Fibroblast of lung (primary cell): ENCODE measurements around the gene INSIG2. TPM values are rescaled to one million over a fixed set of nuclear protein-coding genes. Genes with fewer than 3 reads are reported as not detected.
A peak's percentile ranks its signal among the peaks of the same experiment; 100 is the strongest.

Experiments used
- DNase-seq, 2 donors: peaks; one replicate each; pipeline versions ENCODE4 v3.0.0 to v3.0.0-alpha.2; 2010; ENCODE audit warnings: low read depth in 2 of 2
- H2AFZ ChIP-seq: 2 replicates; pipeline ENCODE4 v1.5.1; 2012; ENCODE audit warnings: low read length, control low read depth, inconsistent platforms
- H3K27ac ChIP-seq: 2 replicates; pipeline ENCODE4 v1.5.1; 2011; ENCODE audit warnings: low read length, control low read depth; ENCODE audit not compliant: insufficient read depth
- H3K27me3 ChIP-seq: 2 replicates; pipeline ENCODE4 v1.5.1; 2011; ENCODE audit warnings: mild to moderate bottlenecking, low read length; ENCODE audit not compliant: control insufficient read depth, insufficient read depth
- H3K36me3 ChIP-seq: 2 replicates; pipeline ENCODE4 v1.5.1; 2011; ENCODE audit warnings: low read length; ENCODE audit not compliant: control insufficient read depth, insufficient read depth
- H3K4me1 ChIP-seq: 2 replicates; pipeline ENCODE4 v1.5.1; 2011; ENCODE audit warnings: low read length; ENCODE audit not compliant: control insufficient read depth, insufficient read depth; ENCODE audit errors: extremely low read depth
- H3K4me2 ChIP-seq: 2 replicates; pipeline ENCODE4 v1.5.1; 2011; ENCODE audit warnings: low read length, control low read depth; ENCODE audit not compliant: insufficient read depth; ENCODE audit errors: extremely low read depth
- H3K4me3 ChIP-seq, 4 experiments: fragments of 200-600 bp in 1 of 4; sonication (generic) in 1 of 4; replicated peaks in 1 of 4; 2 replicates each; pipeline ENCODE4 v1.5.1; 2011 to 2016; ENCODE audit warnings: low read length in 4 of 4, low read depth in 3 of 4, mild to moderate bottlenecking in 3 of 4, control low read depth in 2 of 4, inconsistent platforms in 1 of 4, mixed read lengths in 1 of 4; ENCODE audit not compliant: insufficient read depth in 1 of 4; ENCODE audit errors: control extremely low read depth in 1 of 4
- H3K79me2 ChIP-seq: 2 replicates; pipeline ENCODE4 v1.5.1; 2012; ENCODE audit warnings: mild to moderate bottlenecking, low read length, inconsistent platforms; ENCODE audit not compliant: control insufficient read depth, insufficient read depth
- H3K9ac ChIP-seq: 2 replicates; pipeline ENCODE4 v1.5.1; 2011; ENCODE audit warnings: mild to moderate bottlenecking, low read length, control low read depth; ENCODE audit not compliant: insufficient read depth
- H3K9me3 ChIP-seq: 2 replicates; pipeline ENCODE4 v1.5.1; 2012; ENCODE audit warnings: low read depth, low read length; ENCODE audit not compliant: control insufficient read depth, insufficient read depth
- H4K20me1 ChIP-seq: 2 replicates; pipeline ENCODE4 v1.5.1; 2011; ENCODE audit warnings: low read length; ENCODE audit not compliant: control insufficient read depth, insufficient read depth; ENCODE audit errors: extremely low read depth
- CTCF ChIP-seq, 2 donors: IDR thresholded peaks in 1 of 2; conservative IDR thresholded peaks in 1 of 2; 1 replicate in 1 of 2; 2 replicates in 1 of 2; pipeline ENCODE4 v1.5.1; 2011 to 2012; ENCODE audit warnings: low read length in 2 of 2, control low read depth in 1 of 2, inconsistent platforms in 1 of 2, low read depth in 1 of 2, mild to moderate bottlenecking in 1 of 2
- EZH2 ChIP-seq: IDR thresholded peaks from 2 replicates; pipeline ENCODE4 v1.5.1; 2012; ENCODE audit warnings: low read length, control low read depth, mild to moderate bottlenecking; ENCODE audit errors: missing control alignments
- polyA plus RNA-seq, 2 donors: library from polyadenylated mRNA; depleted of rRNA in 1 of 2; stranded (reverse) in 1 of 2; unstranded in 1 of 2; fragments of >200 nt; gene quantifications; 2 replicates each; pipeline ENCODE4 v1.2.1, GENCODE V29; 2011 to 2012; ENCODE audit warnings: missing spikeins in 1 of 2
- total RNA-seq: library from RNA; depleted of rRNA; stranded (reverse); fragments of >200 nt; gene quantifications from 2 replicates; pipeline ENCODE4 v1.2.1, GENCODE V29; 2014

The INSIG2 gene
- total and polyA plus RNA-seq, 2 donors (not counting 1 experiment from before 2014, with no cell fraction given): 9.9 to 31.1 TPM

GRCh38 chr2:118124288-118124891 is 36.1 kb downstream of the INSIG2 start:
- H3K27ac ChIP-seq: peak overlapping the region; percentile 6
- no peaks in the 10 kb centered on the region for H3K79me2 ChIP-seq
- H3K27me3 ChIP-seq: no peaks in the 10 kb centered on the region
- no peak overlapping the region for H3K4me2 ChIP-seq
- H3K9me3 ChIP-seq: no peaks in the 10 kb centered on the region
- no peak overlapping the region for H3K9ac ChIP-seq
- no peaks in the 10 kb centered on the region for H3K36me3 ChIP-seq
- H2AFZ ChIP-seq: no peak overlapping the region
- H3K4me3 ChIP-seq: no peak overlapping the region
- H3K4me1 ChIP-seq: peaks cover 2% of the 10 kb centered on the region
- TF ChIP-seq CTCF (conservative IDR thresholded peaks at IDR 0.05 in 1 of 2, IDR thresholded peaks at IDR 0.05 in 1 of 2; ENCODE audit: low read depth in 1 of 2, low read length in 2 of 2) (no peak), EZH2 (no peak)
- DNase-seq: no peak
- no peaks in the 10 kb centered on the region for H4K20me1 ChIP-seq

GRCh38 chr2:118127250-118127649 is 39.0 kb downstream of the INSIG2 start:
- Histone ChIP-seq H4K20me1 (no peaks in the 10 kb centered on the region), H3K4me2 (no peak overlapping the region), H3K27ac (no peak overlapping the region), H3K4me3 (no peak overlapping the region), H3K9ac (no peak overlapping the region), H2AFZ (no peak overlapping the region), H3K36me3 (no peaks in the 10 kb centered on the region), H3K4me1 (peaks cover 2% of the 10 kb centered on the region), H3K9me3 (no peaks in the 10 kb centered on the region), H3K79me2 (no peaks in the 10 kb centered on the region), H3K27me3 (no peaks in the 10 kb centered on the region)
- TF ChIP-seq CTCF (conservative IDR thresholded peaks at IDR 0.05 in 1 of 2, IDR thresholded peaks at IDR 0.05 in 1 of 2; ENCODE audit: low read depth in 1 of 2, low read length in 2 of 2) (no peak), EZH2 (no peak)
- no peak for DNase-seq

- no peak for DNase-seq
- no peak overlapping the region for H2AFZ ChIP-seq
- H3K4me2 ChIP-seq: no peak overlapping the region
- H3K9me3 ChIP-seq: no peaks in the 10 kb centered on the region
- H3K4me3 ChIP-seq: no peak overlapping the region
- H3K27ac ChIP-seq: no peak overlapping the region
- H3K36me3 ChIP-seq: no peaks in the 10 kb centered on the region
- TF ChIP-seq EZH2 (no peak), CTCF (conservative IDR thresholded peaks at IDR 0.05 in 1 of 2, IDR thresholded peaks at IDR 0.05 in 1 of 2; ENCODE audit: low read depth in 1 of 2, low read length in 2 of 2) (no peak)
- H4K20me1 ChIP-seq: no peaks in the 10 kb centered on the region
- H3K27me3 ChIP-seq: no peaks in the 10 kb centered on the region
- H3K9ac ChIP-seq: no peak overlapping the region
- H3K79me2 ChIP-seq: no peaks in the 10 kb centered on the region
- H3K4me1 ChIP-seq: peaks cover 2% of the 10 kb centered on the region
These were observed 40.6 kb downstream of the INSIG2 start for GRCh38 chr2:118128826-118129225.
